Neural cell (in vitro differentiated cells): Measurements from ENCODE around the gene TOR1AIP2. TPM values are rescaled to one million over a fixed set of nuclear protein-coding genes. Genes with fewer than 3 reads are reported as not detected.
"Not testable (repeated sequence)": the region's sequence is repeated elsewhere in the genome, so short reads cannot be mapped to it uniquely, and the experiment has no call there.

ENCODE experiments used
- H2AFZ ChIP-seq: fragments of 200-600, 300-800 bp; sonication (generic), shearing (Covaris generic); 2 replicates; pipeline ENCODE4 v1.6.0; 2014; ENCODE audit warnings: low read depth, mild to moderate bottlenecking, antibody characterized with exemption, low read length, moderate library complexity
- H3F3A ChIP-seq: fragments of 200-600 bp; shearing (Covaris generic); 2 replicates; pipeline ENCODE4 v1.6.1; 2016; ENCODE audit warnings: mild to moderate bottlenecking, moderate library complexity, mixed read lengths, antibody characterized with exemption, low read length; ENCODE audit not compliant: insufficient read depth, poor library complexity, severe bottlenecking
- H3K27ac ChIP-seq: fragments of 200-600, 300-800 bp; sonication (generic), shearing (Covaris generic); 2 replicates; pipeline ENCODE4 v1.5.1; 2014; ENCODE audit warnings: mild to moderate bottlenecking, low read length, moderate library complexity
- H3K27me3 ChIP-seq: fragments of 300-800, 200-600 bp; sonication (generic), shearing (Covaris generic); 2 replicates; pipeline ENCODE4 v1.6.0; 2014; ENCODE audit warnings: mild to moderate bottlenecking, low read depth, low read length, moderate library complexity; ENCODE audit not compliant: insufficient read depth
- H3K36me3 ChIP-seq: fragments of 300-800, 200-600 bp; sonication (generic), shearing (Covaris generic); 2 replicates; pipeline ENCODE4 v1.5.1; 2014; ENCODE audit warnings: mild to moderate bottlenecking, antibody characterized with exemption, low read length, moderate library complexity; ENCODE audit not compliant: insufficient read depth
- H3K4me2 ChIP-seq: fragments of 300-800, 200-600 bp; sonication (generic), shearing (Covaris generic); 2 replicates; pipeline ENCODE4 v1.6.0; 2014; ENCODE audit warnings: mild to moderate bottlenecking, low read length
- H3K4me3 ChIP-seq: fragments of 300-800, 200-600 bp; sonication (generic), shearing (Covaris generic); 2 replicates; pipeline ENCODE4 v1.5.1; 2014; ENCODE audit warnings: mild to moderate bottlenecking, low read length, moderate library complexity
- H3K79me2 ChIP-seq: fragments of 200-600 bp; shearing (Covaris generic); replicated peaks from 2 replicates; pipeline ENCODE4 v1.6.0; 2014; ENCODE audit warnings: mild to moderate bottlenecking, low read length, moderate library complexity; ENCODE audit not compliant: insufficient read depth
- H3K9ac ChIP-seq: fragments of 300-800, 200-600 bp; sonication (generic), shearing (Covaris generic); 2 replicates; pipeline ENCODE4 v1.6.1; 2016; ENCODE audit warnings: mild to moderate bottlenecking, low read length, mixed read lengths
- H3K9me2 ChIP-seq: fragments of 200-600 bp; shearing (Covaris generic); 2 replicates; pipeline ENCODE4 v1.6.1; 2016; ENCODE audit warnings: mild to moderate bottlenecking, low read length, mixed read lengths; ENCODE audit not compliant: insufficient read depth
- H3K9me3 ChIP-seq: fragments of 200-600, 300-800 bp; sonication (generic), shearing (Covaris generic); 2 replicates; pipeline ENCODE4 v1.6.1; 2016; ENCODE audit warnings: mild to moderate bottlenecking, mixed run types, low read length, moderate library complexity, mixed read lengths
- H4K20me1 ChIP-seq: fragments of 200-600 bp; shearing (Covaris generic); 2 replicates; pipeline ENCODE4 v1.6.1; 2016; ENCODE audit warnings: mild to moderate bottlenecking, mixed run types; ENCODE audit not compliant: insufficient read depth
- CTCF ChIP-seq: fragments of 450-650 bp; IDR thresholded peaks from 2 replicates; pipeline ENCODE4 v1.5.1; 2014; ENCODE audit warnings: antibody characterized with exemption, mild to moderate bottlenecking, moderate library complexity; ENCODE audit not compliant: poor library complexity, severe bottlenecking
- EP300 ChIP-seq: fragments of 450-650 bp; conservative IDR thresholded peaks from 2 replicates; pipeline ENCODE4 v1.6.1; 2014; ENCODE audit warnings: antibody characterized with exemption, mild to moderate bottlenecking, moderate library complexity; ENCODE audit not compliant: poor library complexity, severe bottlenecking
- EZH2 ChIP-seq: fragments of 200-600, 300-800 bp; shearing (Covaris generic), sonication (generic); IDR thresholded peaks from 2 replicates; pipeline ENCODE4 v1.6.1; 2014; ENCODE audit warnings: antibody characterized with exemption, low read length, borderline replicate concordance, mild to moderate bottlenecking; ENCODE audit not compliant: insufficient read depth, poor library complexity, severe bottlenecking
- MXI1 ChIP-seq: fragments of 450-650 bp; conservative IDR thresholded peaks from 2 replicates; pipeline ENCODE4 v1.6.1; 2014; ENCODE audit warnings: antibody characterized with exemption, mild to moderate bottlenecking; ENCODE audit not compliant: poor library complexity, severe bottlenecking
- POLR2AphosphoS5 ChIP-seq: IDR thresholded peaks from 2 replicates; pipeline ENCODE4 v1.6.1; 2012
- RAD21 ChIP-seq: fragments of 450-650 bp; conservative IDR thresholded peaks from 2 replicates; pipeline ENCODE4 v1.6.1; 2014; ENCODE audit warnings: antibody characterized with exemption, mild to moderate bottlenecking, moderate library complexity
- REST ChIP-seq: IDR thresholded peaks from 2 replicates; pipeline ENCODE4 v1.6.1; 2012; ENCODE audit warnings: borderline replicate concordance
- SMC3 ChIP-seq: fragments of 450-650 bp; conservative IDR thresholded peaks from 2 replicates; pipeline ENCODE4 v1.6.1; 2014; ENCODE audit warnings: antibody characterized with exemption, mild to moderate bottlenecking, moderate library complexity; ENCODE audit not compliant: poor library complexity
- TAF1 ChIP-seq: IDR thresholded peaks from 2 replicates; pipeline ENCODE4 v1.6.1; 2012; ENCODE audit warnings: low read depth
- polyA plus RNA-seq: library from polyadenylated mRNA; depleted of rRNA; stranded (reverse); fragments of >200 nt; gene quantifications from 2 replicates; pipeline ENCODE4 v1.2.3, GENCODE V29; 2014

TOR1AIP2 gene
- polyA plus RNA-seq, 1 donor from 2014 or later: 44.7 TPM

GRCh38 chr1:179857009-179857408 is 20.6 kb downstream of the TOR1AIP2 start:
- Histone ChIP-seq H3K79me2 (peaks cover 3% of the 10 kb centered on the region), H3K9me3 (no peaks in the 10 kb centered on the region), H3K27ac (no peak overlapping the region), H3K36me3 (no peaks in the 10 kb centered on the region), H3K27me3 (no peaks in the 10 kb centered on the region), H3F3A (no peaks in the 10 kb centered on the region), H3K4me3 (no peak overlapping the region), H3K9me2 (no peaks in the 10 kb centered on the region), H3K4me2 (no peak overlapping the region), H2AFZ (no peak overlapping the region), H4K20me1 (no peaks in the 10 kb centered on the region), H3K9ac (no peak overlapping the region)
- TF ChIP-seq SMC3: no peak
- no peak for TF ChIP-seq MXI1
- TF ChIP-seq EP300: no peak
- no peak for TF ChIP-seq RAD21
- no peak for TF ChIP-seq TAF1
- no peak for TF ChIP-seq EZH2
- TF ChIP-seq REST: no peak
- TF ChIP-seq POLR2AphosphoS5: no peak
- TF ChIP-seq CTCF: no peak

- H4K20me1 ChIP-seq: no peaks in the 10 kb centered on the region
- TF ChIP-seq REST: no peak
- TF ChIP-seq POLR2AphosphoS5: no peak
- no peak for TF ChIP-seq MXI1
- no peak for TF ChIP-seq CTCF
- no peak for TF ChIP-seq SMC3
- TF ChIP-seq EZH2: no peak
- TF ChIP-seq EP300: no peak
- TF ChIP-seq RAD21: no peak
- TF ChIP-seq TAF1: no peak
- H3K9ac ChIP-seq: no peak overlapping the region
- no peak overlapping the region for H3K27ac ChIP-seq
- no peaks in the 10 kb centered on the region for H3F3A ChIP-seq
- no peaks in the 10 kb centered on the region for H3K9me2 ChIP-seq
- H3K4me3 ChIP-seq: no peak overlapping the region
- no peak overlapping the region for H3K4me2 ChIP-seq
- no peaks in the 10 kb centered on the region for H3K9me3 ChIP-seq
- H3K27me3 ChIP-seq: no peaks in the 10 kb centered on the region
- no peaks in the 10 kb centered on the region for H3K79me2 ChIP-seq
- H3K36me3 ChIP-seq: no peaks in the 10 kb centered on the region
- no peak overlapping the region for H2AFZ ChIP-seq
Measured at GRCh38 chr1:179856296-179856695, 21.3 kb downstream of the TOR1AIP2 start.

- H3K4me3 ChIP-seq, H3K9me2 ChIP-seq, H3F3A ChIP-seq, H3K9me3 ChIP-seq, H3K27me3 ChIP-seq, H3K27ac ChIP-seq, H3K79me2 ChIP-seq, H2AFZ ChIP-seq, H4K20me1 ChIP-seq, H3K9ac ChIP-seq, H3K36me3 ChIP-seq, H3K4me2 ChIP-seq: not testable (repeated sequence)
Measured at GRCh38 chr1:179855831-179856230, 21.8 kb downstream of the TOR1AIP2 start.
